Sigmoid colon (tissue), 4 donors: ENCODE data around the gene GGPS1.

Experiments
- POLR2A ChIP-seq, 2 donors: fragments of 450-650 bp; IDR thresholded peaks; one replicate each; pipeline ENCODE4 v1.6.1; 2016; ENCODE audit warnings: antibody characterized with exemption in 2 of 2, mild to moderate bottlenecking in 2 of 2, moderate library complexity in 2 of 2
- POLR2AphosphoS5 ChIP-seq, 4 donors: sonication (generic); formaldehyde crosslinking; IDR thresholded peaks; one replicate each; pipeline ENCODE4 v1.6.1; 2017; ENCODE audit warnings: antibody characterized with exemption in 4 of 4

DNA sequence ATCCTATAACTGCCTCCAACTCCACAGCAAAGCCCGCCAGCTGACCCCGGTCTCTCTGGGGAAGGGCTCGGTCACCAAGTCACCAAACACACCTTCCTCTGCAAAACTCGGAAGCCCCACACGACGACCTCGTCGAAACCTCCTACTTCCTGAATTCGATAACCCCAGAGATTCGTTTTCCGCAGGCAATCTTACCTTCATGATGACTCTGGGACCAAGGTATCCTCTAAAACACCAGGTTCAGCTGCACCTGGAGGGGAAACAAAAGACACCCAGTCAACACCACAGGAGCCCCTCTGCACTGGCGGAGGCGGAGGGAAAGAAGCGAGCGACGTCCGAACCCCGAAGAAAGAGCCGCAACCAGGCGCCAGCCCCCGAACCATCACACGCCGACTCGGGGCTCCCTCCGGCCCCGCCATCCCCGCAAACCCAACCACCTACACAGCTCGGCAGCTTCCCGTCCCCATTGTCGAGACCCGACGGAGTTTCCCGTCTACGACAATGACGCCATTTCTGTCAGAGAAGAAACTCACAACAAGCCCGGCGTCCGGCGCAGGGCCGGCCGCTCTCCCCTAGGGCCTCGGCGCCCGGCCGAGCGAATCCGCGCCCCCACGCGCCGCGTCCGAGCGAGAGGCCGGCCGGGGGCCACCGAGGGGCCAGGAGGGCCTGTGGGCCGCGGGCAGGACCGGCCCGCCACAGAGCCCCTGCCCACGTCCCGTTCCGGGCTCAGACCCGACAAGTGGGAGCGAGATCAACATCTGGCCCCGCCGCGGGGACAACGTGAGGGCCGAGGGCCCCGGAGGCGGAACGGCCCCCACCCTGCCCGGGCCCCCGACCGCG lies 1.4 kb upstream of the GGPS1 start:
- TF ChIP-seq POLR2AphosphoS5 (IDR thresholded peaks at IDR 0.05) (no peak), POLR2A (IDR thresholded peaks at IDR 0.05) (no peak)
